Natural killer cell (primary cell): ENCODE results near the gene TNFRSF11A. TPM values are rescaled to one million over a fixed set of nuclear protein-coding genes. Genes with fewer than 3 reads are reported as not detected.

Experiments
- ATAC-seq, 3 donors: fragments of 150-1000 bp in 2 of 3; fragments of 200-7000 bp in 1 of 3; cut with Tn5 transposase; 1 replicate in 1 of 3; 2 replicates in 2 of 3; pipeline ENCODE4 v1.10.0; 2021; ENCODE audit warnings: mild to moderate bottlenecking in 2 of 3, moderate library complexity in 2 of 3
- DNase-seq, 2 donors: peaks; one replicate each; pipeline versions ENCODE4 v3.0.0 to v3.0.0-alpha.2; 2013 to 2021; ENCODE audit warnings: mixed read lengths in 1 of 2
- H3K27ac ChIP-seq: one replicate; pipeline ENCODE4 v1.5.1; 2013; ENCODE audit warnings: mild to moderate bottlenecking, low read length
- H3K27me3 ChIP-seq: one replicate; pipeline ENCODE4 v1.6.1; 2013; ENCODE audit warnings: low read length; ENCODE audit not compliant: control insufficient read depth, insufficient read depth
- H3K36me3 ChIP-seq: one replicate; pipeline ENCODE4 v1.6.1; 2013; ENCODE audit warnings: low read length; ENCODE audit not compliant: control insufficient read depth, insufficient read depth
- H3K4me1 ChIP-seq: one replicate; pipeline ENCODE4 v1.6.1; 2013; ENCODE audit warnings: low read length; ENCODE audit not compliant: control insufficient read depth, insufficient read depth
- H3K4me3 ChIP-seq: one replicate; pipeline ENCODE4 v1.5.1; 2013; ENCODE audit warnings: low read length
- H3K9me3 ChIP-seq: one replicate; pipeline ENCODE4 v1.6.1; 2013; ENCODE audit warnings: low read length; ENCODE audit not compliant: control insufficient read depth, insufficient read depth
- H3K27ac Mint-ChIP-seq, 2 donors: one replicate each; pipeline ENCODE4 v1.8.0; 2022; ENCODE audit warnings: mild to moderate bottlenecking in 2 of 2, mixed read lengths in 2 of 2, moderate library complexity in 1 of 2
- H3K27me3 Mint-ChIP-seq, 2 donors: one replicate each; pipeline ENCODE4 v1.8.0; 2022; ENCODE audit warnings: low read depth in 2 of 2, mixed read lengths in 2 of 2
- H3K36me3 Mint-ChIP-seq: one replicate; pipeline ENCODE4 v1.8.0; 2022; ENCODE audit warnings: mixed read lengths
- H3K4me1 Mint-ChIP-seq, 2 donors: one replicate each; pipeline ENCODE4 v1.8.0; 2022; ENCODE audit warnings: mixed read lengths in 2 of 2
- H3K4me3 Mint-ChIP-seq: one replicate; pipeline ENCODE4 v1.8.0; 2022; ENCODE audit warnings: mild to moderate bottlenecking, moderate library complexity, mixed read lengths
- H3K9me3 Mint-ChIP-seq, 2 donors: one replicate each; pipeline ENCODE4 v1.8.0; 2022; ENCODE audit warnings: mixed read lengths in 2 of 2
- WGBS: methylation state at CpG from one replicate; pipeline ENCODE4 v1.1.7; 2013; ENCODE audit warnings: missing lambda C conversion rate; ENCODE audit not compliant: insufficient coverage; 5-methylcytosine and 5-hydroxymethylcytosine counted together
- intact Hi-C: fragments of 100-400 bp; cut with micrococcal nuclease; formaldehyde crosslinking; loops from one replicate; pipeline ENCODE4 v1.14.2; 2022
- total RNA-seq, 4 donors: library from RNA; stranded (reverse); fragments of 120-200 nt in 1 of 4; gene quantifications; one replicate each; pipeline versions ENCODE4 v1.2.3 to v1.2.4, GENCODE V29; 2013 to 2022
- TF ChIP-seq, protein P1 (sequence below): fragments of 200-600 bp; IDR thresholded peaks from one replicate; pipeline ENCODE4 v1.8.0; 2022; ENCODE audit warnings: antibody characterized with exemption

The TNFRSF11A gene
- total RNA-seq, 3 donors from 2014 or later (not counting 1 experiment from before 2014, with no cell fraction given): 6.9 to 10.9 (median 8.8) TPM

DNA sequence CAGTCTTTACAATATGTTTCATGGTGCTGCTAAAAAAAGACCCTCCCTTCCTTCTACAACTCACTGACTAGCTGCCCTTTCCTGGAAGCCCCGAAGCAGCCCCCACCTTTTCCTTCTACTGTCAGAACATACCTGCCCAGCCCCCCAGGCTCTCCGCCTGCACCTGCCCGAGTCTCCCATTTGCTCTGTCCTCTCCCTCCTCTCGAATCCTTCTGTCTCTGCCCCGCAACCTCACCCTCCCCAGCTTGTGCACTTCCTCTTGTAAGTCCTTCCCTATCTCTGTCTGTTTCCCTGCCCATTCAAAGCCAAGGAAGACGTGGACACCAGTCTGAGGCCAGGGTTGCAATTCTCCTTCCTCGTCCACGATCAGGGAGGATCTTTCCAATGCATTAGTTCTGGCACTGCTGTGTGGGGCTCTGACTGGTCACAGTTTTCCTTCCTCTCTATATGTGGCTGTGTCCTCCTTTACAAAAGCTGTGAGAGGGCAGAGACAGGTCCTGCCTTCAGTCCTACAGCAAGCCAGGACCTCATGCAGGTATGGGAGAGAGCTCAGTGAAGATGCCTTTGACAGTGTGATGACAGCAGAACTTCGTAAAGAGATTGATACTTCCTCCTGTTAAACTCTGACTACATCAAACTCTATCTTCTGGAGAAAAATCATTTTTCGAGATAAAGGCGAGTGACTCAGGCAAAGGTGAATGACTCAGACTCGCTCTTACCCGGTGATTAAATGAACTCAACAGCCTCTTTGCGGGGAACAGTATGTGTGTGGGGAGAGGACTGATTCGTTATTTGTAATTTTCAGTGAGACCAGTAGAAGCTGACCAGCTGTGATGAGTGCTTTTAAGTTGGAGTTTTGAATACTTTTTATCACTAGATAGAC is 14.2 kb downstream of the TNFRSF11A start:
- no peak for ATAC-seq
- Histone ChIP-seq H3K4me1 (peaks cover 6% of the 10 kb centered on the region), H3K36me3 (no peaks in the 10 kb centered on the region), H3K9me3 (no peaks in the 10 kb centered on the region), H3K4me3 (no peak overlapping the region), H3K27ac (no peak overlapping the region), H3K27me3 (no peaks in the 10 kb centered on the region)
- no peak for DNase-seq
- no peaks in the 10 kb centered on the region for H3K4me1 Mint-ChIP-seq
- no peaks in the 10 kb centered on the region for H3K9me3 Mint-ChIP-seq
- H3K36me3 Mint-ChIP-seq: no peaks in the 10 kb centered on the region
- no peak overlapping the region for H3K27ac Mint-ChIP-seq
- intact Hi-C loops: no loop called here
- TF ChIP-seq, protein P1, sequence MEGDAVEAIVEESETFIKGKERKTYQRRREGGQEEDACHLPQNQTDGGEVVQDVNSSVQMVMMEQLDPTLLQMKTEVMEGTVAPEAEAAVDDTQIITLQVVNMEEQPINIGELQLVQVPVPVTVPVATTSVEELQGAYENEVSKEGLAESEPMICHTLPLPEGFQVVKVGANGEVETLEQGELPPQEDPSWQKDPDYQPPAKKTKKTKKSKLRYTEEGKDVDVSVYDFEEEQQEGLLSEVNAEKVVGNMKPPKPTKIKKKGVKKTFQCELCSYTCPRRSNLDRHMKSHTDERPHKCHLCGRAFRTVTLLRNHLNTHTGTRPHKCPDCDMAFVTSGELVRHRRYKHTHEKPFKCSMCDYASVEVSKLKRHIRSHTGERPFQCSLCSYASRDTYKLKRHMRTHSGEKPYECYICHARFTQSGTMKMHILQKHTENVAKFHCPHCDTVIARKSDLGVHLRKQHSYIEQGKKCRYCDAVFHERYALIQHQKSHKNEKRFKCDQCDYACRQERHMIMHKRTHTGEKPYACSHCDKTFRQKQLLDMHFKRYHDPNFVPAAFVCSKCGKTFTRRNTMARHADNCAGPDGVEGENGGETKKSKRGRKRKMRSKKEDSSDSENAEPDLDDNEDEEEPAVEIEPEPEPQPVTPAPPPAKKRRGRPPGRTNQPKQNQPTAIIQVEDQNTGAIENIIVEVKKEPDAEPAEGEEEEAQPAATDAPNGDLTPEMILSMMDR: no peak
- WGBS: 78% methylated on average over 14 of the region's 15 CpGs
- H3K27me3 Mint-ChIP-seq: no peaks in the 10 kb centered on the region
- no peak overlapping the region for H3K4me3 Mint-ChIP-seq

- Histone ChIP-seq H3K27ac (no peak overlapping the region), H3K36me3 (no peaks in the 10 kb centered on the region), H3K9me3 (no peaks in the 10 kb centered on the region), H3K4me3 (no peak overlapping the region), H3K4me1 (peaks cover 6% of the 10 kb centered on the region), H3K27me3 (no peaks in the 10 kb centered on the region)
- DNase-seq (no peak), ATAC-seq (no peak)
- 90% methylated on average over 9 of the region's 9 CpGs for WGBS
- Mint-ChIP-seq H3K27me3 (peaks cover 0 to 7% of the 10 kb centered on the region in 2 donors), H3K4me3 (no peak overlapping the region), H3K9me3 (no peaks in the 10 kb centered on the region), H3K4me1 (peaks cover 0 to 7% of the 10 kb centered on the region in 2 donors), H3K27ac (no peak overlapping the region), H3K36me3 (no peaks in the 10 kb centered on the region)
- TF ChIP-seq, protein P1: no peak
- intact Hi-C loops: no loop called here
Observed at GRCh38 chr18:62340996-62341395, 15.9 kb downstream of the TNFRSF11A start.

DNA sequence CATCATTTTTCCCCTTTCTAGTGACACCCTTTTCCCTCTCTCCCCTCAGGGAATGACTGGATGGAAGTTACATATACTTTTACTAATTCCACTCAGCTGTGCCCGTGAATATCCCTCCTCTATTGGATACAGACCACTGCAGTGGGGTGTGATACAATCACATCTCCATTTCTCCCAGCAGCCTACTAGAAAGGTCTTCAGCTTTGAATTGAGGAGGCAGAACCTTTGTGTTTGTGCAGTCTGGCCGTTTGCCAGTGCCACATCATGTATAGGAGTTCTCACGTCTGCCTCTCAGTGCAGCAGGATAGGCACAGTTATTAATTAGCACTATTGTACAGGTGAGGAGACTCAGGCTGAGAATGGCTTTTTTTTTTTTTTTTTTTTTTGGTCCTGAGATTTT is 16.4 kb downstream of the TNFRSF11A start:
- ATAC-seq: no peak
- Mint-ChIP-seq H3K27ac (no peak overlapping the region), H3K4me3 (no peak overlapping the region), H3K4me1 (peaks cover under 1 to 7% of the 10 kb centered on the region in 2 donors), H3K36me3 (no peaks in the 10 kb centered on the region), H3K9me3 (no peaks in the 10 kb centered on the region), H3K27me3 (peaks cover 0 to 7% of the 10 kb centered on the region in 2 donors)
- no peaks in the 10 kb centered on the region for H3K27me3 ChIP-seq
- 82% methylated on average over 3 of the region's 3 CpGs for WGBS
- no peak for DNase-seq
- no peak overlapping the region for H3K27ac ChIP-seq
- TF ChIP-seq, protein P1: no peak
- intact Hi-C loops: no loop called here
- peaks cover 9% of the 10 kb centered on the region for H3K4me1 ChIP-seq
- H3K36me3 ChIP-seq: no peaks in the 10 kb centered on the region
- H3K4me3 ChIP-seq: no peak overlapping the region
- H3K9me3 ChIP-seq: no peaks in the 10 kb centered on the region
